HG03520 (cell line): ENCODE measurements around the gene RCVRN.

Experiments used
- ATAC-seq: cut with Tn5 transposase; IDR thresholded peaks from one replicate; pipeline ENCODE4 v1.9.1; 2021; ENCODE audit warnings: mild to moderate bottlenecking, moderate library complexity; ENCODE audit not compliant: unreplicated experiment

Gene RCVRN

DNA sequence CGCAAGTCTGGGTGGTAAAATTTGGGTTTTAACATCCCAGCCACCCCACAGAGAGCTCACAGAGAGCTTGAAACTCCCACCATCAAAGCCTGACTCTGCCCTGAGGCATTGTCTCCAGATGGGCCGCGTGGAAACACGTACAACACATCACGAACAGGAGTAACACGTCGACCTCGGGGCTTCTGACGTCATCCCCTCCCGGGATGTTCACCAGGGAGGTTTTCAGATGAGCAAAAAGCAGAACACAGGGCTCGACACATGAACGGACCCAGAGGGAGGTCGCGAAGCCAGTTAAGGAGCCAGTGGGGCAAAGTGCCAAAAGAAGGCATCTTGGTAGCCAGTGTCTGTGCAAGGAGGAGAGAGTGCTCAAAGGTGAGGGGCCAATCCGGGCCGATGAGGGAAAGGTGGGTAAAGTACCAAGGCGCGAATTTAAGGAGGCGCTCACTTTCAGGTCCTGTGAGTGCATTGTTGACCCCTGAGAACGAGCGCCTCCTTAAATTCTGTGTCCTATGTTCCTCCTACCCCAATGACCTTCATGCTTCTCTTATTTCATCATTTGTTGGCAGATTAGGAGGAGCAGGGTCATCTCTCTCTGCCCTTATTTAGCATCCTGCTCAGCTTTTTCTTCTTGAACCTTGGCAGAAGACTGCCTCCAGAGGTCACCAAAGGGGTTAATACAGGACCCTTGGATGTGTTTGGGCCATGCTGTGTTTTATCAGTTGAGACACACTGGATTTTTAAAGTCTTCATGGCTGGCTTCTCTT is 5.6 kb downstream of the RCVRN start:
- ATAC-seq = no peak

DNA sequence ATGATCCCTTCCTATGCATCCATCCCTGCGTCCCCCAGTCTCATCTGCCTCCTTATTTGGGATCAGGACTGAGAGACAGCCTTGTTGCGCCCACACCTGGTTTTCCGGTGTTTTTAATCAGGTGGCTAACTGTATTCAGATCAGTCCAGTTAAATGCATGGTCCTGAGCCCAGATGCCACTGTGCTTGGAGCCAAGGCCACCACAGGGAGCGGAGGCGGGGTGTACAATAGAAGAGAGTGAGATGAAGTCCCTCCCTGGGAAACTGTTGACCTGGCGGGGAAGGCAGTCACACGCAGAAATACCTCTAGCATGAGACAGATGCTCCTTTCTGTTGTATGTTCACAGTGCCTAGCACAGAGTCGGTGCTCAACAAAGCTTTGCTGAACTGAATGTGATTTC is 6.3 kb downstream of the RCVRN start:
- no peak for ATAC-seq

DNA sequence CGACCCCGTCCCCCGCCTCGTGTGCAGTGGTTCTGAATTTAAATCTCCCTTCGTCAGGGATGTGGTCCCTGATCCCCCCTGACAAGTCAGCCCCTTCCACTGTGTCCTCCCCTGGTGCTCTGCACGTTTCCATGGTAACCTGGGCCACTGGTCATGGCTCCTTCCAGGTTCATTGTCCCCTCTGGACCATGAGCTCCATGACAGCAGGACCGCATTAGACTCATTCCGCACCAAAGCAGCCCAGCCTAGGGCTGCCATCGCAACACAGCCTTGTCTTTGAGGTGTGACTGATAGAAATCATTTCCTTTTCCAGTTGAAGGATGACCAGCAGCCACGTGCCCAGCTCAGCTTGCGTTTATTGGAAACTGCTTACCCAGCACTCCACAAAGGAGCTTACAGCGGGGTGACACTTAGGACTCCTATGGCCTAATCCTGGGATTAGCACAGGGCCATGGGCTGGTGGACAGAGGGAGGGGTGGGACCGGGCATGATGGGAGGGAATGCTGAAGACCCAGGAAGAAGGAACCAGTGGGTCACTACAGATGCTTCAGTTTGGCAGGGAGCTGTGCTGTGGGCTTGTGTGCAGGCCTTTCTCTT is 7.6 kb downstream of the RCVRN start:
- no peak for ATAC-seq

DNA sequence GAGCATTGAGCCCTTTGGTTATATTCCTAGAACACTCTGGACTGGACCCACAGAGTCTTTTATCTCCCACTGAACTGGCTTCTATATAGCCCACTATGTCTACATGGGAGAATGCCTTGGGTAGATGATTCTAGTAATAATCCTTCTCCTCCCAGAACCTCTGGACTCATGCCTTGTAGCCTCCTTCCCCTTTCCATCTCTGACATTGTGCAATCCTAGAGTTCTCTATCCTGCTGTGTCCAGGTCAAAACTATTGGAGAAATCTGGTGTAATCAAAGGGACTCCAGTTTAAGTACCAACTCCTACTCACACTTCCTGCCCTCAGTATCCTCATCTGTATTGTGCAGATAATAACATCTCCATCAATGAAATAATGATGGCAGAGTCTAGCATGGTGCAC is 9.1 kb downstream of the RCVRN start:
- no peak for ATAC-seq

DNA sequence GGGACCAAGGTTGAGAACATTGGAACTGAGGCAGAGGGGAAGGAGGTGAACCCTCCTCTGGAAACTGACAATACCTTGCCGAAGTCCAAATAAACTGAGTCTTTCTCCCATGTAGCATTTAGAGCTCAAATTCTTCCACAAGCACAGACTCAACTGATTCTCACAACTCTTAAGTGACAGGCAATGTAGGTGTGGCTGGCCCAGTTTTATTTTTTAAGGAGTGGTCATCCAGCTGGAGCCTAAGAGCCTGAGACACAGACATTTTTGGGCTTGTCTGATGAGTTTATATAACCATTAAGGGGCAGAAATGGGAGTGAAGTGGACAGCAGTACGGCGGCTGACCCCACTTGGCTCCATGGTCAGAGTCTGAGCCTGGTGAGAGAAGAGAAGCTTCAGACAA is 10.8 kb downstream of the RCVRN start:
- no peak for ATAC-seq

DNA sequence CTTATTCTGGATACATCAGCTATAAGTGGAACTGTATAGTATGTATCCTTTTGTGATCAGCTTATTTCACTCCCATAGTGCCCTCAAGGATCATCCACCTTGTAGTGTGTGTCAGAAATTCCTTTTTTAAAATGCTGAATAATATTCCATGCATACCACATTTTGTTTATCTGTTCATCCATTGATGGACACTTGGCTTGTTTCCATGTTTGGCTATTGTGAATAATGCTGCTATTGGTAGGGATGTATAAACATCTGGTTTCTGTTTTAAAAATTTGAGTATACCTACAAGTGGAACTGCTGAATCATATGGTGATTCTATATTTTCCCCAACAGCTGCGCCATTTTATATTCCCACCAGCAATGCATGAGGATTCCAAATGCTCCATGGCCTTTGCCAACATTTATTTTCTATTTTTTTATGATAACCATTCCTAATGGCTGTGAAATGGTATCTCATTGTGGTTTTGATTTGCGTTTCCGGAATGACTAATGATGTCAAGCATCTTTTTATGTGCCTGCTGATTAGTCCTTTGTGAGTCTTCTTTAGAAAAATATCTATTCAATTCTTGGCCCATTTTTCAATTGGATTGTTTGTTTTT is 11.6 kb downstream of the RCVRN start:
- no peak for ATAC-seq

DNA sequence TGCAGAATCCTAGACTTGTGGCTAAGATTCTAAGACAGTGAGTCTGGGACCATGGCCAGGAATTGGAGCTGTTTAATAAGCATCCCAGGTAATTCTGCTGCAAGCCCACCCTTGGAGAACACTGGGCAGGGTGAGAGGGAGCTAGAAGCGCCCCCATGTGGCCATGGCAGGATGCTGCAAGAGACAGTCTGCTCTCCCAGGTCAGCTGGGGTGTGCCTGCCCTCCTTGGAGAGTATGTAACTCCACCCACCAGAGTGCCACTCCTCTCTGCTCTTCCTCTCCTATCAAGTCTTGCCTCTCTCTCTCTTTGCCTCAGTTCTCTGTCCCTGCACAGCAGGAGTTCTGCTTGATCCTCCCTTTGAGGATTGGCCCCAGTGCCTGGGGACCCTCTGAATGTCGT is 14.9 kb downstream of the RCVRN start:
- ATAC-seq = no peak

DNA sequence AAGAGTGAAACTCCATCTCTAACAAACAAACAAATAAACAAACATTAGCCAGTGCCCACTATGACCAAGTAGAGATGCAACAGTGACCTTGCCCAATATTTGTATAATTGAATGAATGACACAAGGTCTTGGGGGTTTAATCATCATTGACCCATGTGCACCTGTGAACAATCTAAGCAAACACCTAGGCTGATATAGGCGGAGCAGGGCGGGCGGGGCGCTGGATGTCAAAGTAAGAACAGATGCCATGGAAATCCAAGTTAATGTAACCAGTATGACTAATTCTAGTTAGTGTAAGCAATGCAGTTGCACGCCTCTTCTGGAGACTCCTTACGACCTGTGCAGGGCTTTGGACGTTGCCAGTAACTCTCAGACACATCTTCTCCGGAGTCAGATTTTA is 17.6 kb downstream of the RCVRN start:
- no peak for ATAC-seq

DNA sequence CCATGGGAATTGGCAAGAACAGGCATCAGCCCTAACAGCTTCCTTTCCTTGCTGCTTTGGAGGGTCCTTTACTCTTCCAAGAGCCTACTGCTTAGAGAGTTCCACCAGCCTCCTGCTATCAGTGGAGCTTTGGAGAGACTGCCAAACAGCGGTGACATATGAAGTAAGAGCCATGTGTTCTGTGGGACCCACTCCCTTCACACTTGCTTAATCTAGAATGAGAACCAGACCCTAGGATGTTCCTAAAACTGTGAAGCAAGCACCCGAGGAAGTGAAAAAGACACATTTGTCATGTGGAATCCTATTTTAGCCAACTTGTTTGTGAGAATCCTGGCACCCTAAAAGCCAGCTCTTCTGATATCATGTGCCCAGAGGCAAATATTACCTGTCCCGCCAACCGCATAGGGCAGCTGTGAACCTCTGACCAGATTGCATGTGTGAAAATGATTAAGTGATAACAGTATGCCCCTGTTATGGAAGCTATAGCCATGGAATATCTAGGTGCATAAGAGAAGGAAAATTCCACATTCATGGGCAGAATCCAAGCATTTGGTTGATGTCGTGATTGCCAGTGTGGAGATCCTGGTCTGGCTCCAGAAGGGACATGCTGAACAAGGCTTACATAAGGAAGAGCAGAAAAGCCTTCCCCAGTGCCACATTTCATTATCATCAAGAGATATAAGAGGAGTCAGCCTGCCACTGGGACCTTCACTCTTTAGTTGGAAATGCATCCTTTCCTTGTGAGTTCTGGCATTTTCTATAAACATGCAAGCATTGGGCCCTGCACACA is 18.7 kb downstream of the RCVRN start:
- ATAC-seq = no peak

DNA sequence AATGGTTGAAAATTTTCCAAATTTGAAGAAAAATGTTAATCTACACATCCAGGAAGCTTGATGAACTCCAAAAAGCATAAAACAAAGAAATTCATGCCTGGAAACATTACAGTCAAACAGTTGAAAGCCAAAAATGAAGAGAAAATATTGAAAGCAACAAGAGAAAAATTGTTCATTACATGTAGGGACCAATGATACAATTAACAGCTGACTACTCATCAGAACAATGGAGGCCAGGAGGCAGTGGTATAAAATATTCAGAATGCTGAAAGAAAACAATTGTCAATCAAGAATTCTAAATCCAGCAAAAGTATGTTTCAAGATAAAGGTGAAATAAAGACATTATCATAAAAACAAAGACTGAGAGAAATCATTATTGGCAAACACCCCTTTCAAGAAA is 21.6 kb downstream of the RCVRN start:
- no peak for ATAC-seq

DNA sequence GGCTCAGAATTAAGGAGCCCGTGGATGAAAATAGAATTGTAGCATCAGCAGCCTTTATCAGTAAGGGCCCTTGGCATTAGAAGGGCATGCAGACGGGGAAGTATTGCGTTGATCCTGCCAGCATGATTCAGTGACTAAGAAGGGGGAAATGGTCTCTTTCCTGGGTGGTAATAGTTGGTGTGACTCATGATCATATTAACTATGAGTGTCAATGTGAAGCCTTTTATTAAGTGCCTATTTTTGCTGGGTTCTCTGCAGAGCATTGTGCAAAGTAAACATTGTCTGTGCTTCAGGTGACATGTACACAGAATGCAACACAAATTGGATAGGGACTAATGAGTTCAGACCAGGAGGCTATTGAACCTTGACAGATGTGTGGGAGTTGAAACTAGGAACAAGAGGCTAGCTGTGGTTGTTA is 24.5 kb downstream of the RCVRN start:
- no peak for ATAC-seq

DNA sequence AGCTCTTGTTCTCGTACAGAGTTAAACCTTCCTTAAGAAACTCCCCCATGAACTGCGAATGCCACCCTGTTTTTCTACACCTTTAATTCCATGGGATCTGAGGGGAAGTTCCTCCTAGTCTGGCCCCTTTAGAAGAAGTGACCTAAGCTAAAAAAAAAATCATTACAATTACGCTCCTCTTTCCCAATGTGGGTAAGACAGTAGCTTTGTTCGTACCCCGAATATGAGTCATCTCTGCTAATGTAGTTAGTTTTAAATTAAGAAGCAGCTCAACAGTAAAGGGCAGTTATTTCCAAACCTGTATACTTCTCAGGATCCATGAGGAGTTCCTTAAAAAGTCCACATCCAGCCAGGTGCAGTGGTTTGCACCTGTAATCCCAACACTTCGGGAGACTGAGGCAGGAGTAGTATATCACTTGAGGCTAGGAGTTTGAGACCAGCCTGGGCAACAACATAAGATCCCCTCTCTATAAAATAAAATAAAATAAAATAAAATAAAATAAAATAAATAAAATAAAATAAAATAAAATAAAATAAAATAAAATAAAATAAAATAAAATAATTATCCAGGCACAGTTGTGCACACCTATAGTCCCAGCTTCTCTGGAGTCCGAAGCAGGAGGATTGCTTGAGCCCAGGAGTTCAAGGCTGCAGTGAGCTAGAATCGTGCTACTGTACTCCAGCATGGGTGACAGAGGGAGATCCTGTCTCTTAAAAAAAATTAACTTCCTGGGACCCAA is 26.1 kb downstream of the RCVRN start:
- ATAC-seq = no peak

DNA sequence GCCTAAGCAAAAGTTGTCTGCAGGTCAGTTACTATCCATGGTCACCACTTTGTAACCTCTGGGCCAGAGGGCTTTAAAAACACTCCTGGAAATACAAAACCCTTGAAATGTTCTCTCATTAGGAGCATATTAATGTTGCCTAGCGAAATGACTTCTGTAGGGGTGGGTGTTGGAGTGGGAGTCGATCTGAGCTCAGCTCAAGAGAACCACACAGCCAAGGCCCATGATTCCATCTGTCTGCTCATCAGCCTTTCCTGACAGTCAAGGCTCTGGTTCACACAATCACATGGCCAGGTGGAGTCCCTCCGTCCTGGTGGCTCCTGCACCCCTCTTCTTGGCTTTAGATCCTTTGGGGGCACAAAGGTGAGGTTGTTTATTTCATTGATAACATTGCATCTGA is 26.7 kb downstream of the RCVRN start:
- ATAC-seq = no peak

DNA sequence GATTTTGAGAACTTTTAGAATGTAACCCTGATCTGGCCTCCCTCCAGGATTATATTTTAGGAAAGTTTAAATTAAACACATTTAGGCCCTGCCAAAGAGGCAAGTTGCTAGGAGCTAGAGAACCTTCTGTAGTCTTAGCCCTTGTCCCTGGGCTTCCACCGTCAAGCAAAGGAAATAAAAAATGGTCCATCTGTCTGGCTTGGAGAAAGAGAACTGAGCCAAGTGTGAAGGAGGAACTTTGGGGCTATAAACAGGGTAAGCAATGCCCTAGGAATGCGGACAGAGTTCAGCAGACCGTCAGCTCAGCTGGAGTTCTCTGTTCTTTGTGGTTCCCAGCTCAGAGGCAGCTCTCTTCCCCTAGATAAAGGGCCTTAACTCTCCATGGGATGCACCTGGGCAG is 29.6 kb downstream of the RCVRN start:
- no peak for ATAC-seq

DNA sequence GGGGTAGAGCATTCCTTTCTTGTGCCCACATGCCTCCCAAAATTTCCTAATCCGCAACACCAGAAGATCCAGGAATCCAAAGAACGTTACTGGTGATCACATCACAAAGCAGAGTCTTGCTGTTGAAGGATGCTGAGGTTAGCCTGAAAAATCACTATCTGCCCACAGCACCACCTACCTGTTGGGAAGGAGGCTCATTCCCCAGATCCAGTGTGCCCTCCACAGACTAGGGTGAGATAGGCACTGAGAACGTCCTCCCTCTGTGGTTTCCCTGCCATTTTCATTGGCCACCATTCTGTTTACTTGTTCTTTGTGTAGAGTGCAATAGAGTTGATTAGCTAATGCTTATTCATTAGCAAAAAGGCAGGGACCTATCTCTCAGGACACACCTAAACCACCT is 30.3 kb downstream of the RCVRN start:
- ATAC-seq = no peak

DNA sequence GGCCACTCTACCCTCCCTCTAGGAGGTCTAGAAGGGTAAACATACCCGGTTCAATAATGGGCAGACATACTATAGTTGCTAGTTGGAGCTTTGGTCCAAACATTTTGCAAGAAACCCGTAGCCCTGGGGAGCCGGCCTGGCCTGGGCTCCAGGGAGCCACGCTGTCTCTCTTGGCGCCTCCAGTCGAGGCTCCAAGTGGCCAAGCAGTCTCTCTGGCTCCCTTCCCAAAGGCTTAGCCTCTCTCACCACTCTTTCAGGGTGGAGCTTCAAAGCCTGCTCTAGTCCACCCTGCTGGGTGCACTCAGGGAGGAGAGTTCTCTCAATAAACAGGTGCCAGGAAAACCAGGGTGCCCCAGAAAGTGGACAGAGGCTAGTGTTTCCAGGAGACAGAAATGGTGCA is 32.2 kb downstream of the RCVRN start:
- no peak for ATAC-seq

DNA sequence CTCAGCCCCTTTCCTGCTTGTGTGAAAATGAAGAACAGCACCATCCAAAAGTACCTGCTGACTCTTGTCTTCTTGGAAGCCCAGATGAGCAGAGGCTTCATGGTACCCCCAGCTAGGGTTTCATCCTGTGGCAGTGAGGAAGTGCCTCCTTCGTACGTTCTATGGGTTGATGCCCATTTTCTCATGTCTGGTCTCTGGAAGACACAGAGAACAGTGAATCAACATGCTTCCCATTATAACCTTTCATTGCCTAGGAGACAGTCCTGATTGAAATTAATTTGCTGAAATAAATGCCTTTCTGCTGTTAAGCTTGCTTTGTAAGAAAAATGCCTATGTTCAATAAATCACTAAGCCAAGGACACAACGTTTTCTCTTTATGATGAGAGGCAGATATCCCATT is 36.5 kb downstream of the RCVRN start:
- ATAC-seq = no peak

DNA sequence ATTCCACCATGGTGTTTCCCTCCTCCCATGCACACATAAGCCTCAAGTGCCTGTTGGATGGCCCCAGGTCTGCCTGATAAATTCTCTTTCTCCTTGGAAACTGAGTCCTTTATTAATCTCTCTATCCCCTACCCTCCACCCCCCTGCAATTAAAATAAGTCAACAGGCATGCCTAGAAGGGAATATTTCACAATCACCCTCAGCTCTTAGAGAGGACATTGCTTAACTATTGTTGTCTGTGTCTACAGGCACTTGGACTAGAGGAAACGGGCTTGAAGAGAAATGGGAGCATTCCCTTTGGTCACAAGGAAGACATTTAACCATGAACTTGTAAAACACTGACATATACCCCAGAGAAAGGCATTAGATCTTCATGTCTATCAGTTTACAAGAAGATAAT is 39.5 kb downstream of the RCVRN start:
- ATAC-seq = no peak

DNA sequence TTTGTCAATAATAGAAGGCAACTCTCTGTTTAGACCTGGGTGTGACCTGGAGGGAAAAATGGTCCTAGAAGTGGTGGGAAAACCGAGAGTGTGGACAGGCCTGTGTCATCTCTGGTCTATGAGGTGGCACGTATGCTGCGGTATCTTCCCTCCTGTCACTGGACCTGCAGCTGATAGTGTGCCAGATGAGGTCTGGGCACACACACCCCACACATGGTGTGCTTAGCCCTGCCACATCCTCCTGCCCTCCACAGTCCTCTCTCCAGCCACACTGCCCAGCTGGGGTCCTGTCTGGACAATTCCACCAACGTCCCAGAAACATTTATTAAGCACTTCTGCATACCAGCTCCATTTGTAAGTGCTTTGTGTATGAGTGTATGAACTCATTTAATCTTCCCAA is 42.1 kb downstream of the RCVRN start:
- ATAC-seq = no peak

DNA sequence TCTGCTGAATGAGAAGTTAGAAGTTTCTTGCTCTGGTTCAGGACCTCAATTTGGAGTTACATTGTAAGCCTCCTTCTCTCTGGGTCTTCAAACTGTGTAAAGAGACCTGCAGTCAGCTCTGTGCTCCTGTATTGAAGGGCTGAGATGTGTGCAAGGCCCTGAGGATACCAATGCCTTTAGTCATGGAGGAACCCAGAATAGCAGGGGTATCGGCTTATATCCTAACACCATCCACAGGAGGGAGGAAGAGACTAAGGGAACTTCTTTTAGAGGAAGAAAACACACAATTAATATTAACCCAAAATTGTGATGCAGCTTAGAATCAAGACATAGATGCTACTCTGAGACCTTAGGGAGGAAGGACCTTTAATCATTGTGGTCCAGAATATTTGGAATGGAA is 42.9 kb downstream of the RCVRN start:
- no peak for ATAC-seq

DNA sequence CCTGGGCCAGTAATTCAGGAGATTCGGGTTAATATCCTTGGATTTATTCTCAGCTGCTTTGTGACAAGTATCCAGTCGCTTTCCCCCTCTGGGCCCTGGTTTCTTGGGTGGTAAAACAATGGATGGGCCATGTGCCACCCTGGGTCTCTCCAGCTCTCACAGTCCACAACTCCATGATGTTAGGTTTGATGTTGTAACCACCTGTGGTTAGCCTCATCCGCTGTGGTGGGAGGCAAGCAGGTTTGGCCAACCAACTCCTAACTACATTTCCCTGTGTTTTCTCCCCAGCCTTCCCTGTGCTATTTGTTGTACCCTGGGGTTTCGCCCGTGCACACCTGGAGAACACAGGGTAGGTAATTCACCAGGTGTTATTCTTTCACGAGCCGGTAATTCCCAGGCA is 44.2 kb downstream of the RCVRN start:
- no peak for ATAC-seq
